Smooth muscle cell (in vitro differentiated cells): ENCODE data around the gene KCNMA1. TPM values are rescaled to one million over a fixed set of nuclear protein-coding genes. Genes with fewer than 3 reads are reported as not detected.

Source experiments
- DNase-seq: peaks from one replicate; lab custom pipeline; 2025; ENCODE audit not compliant: unreplicated experiment; lab: John Stamatoyannopoulos, UW
- H2AFZ ChIP-seq: fragments of 200-600 bp; sonication (generic); 2 replicates; pipeline ENCODE4 v1.6.0; 2016; ENCODE audit warnings: antibody characterized with exemption, low read depth, mild to moderate bottlenecking
- H3F3A ChIP-seq: fragments of 200-600 bp; sonication (generic); 2 replicates; pipeline ENCODE4 v1.6.0; 2017; ENCODE audit warnings: antibody characterized with exemption, low read depth
- H3K27ac ChIP-seq: fragments of 200-600 bp; sonication (generic); 2 replicates; pipeline ENCODE4 v1.5.1; 2016; ENCODE audit warnings: low read depth, mild to moderate bottlenecking
- H3K27me3 ChIP-seq: fragments of 200-600 bp; sonication (generic); 2 replicates; pipeline ENCODE4 v1.6.1; 2016; ENCODE audit warnings: low read depth, mild to moderate bottlenecking
- H3K36me3 ChIP-seq: fragments of 200-600 bp; sonication (generic); 2 replicates; pipeline ENCODE4 v1.5.1; 2016; ENCODE audit warnings: low read depth
- H3K4me1 ChIP-seq: fragments of 200-600 bp; sonication (generic); 2 replicates; pipeline ENCODE4 v1.5.1; 2016; ENCODE audit warnings: low read depth
- H3K4me2 ChIP-seq: fragments of 200-600 bp; sonication (generic); 2 replicates; pipeline ENCODE4 v1.6.0; 2016; ENCODE audit warnings: mild to moderate bottlenecking
- H3K4me3 ChIP-seq: fragments of 200-600 bp; sonication (generic); 2 replicates; pipeline ENCODE4 v1.5.1; 2016; ENCODE audit warnings: mild to moderate bottlenecking
- H3K79me2 ChIP-seq: fragments of 200-600 bp; sonication (generic); 2 replicates; pipeline ENCODE4 v1.6.0; 2016; ENCODE audit warnings: low read depth, mild to moderate bottlenecking
- H3K9ac ChIP-seq: fragments of 200-600 bp; sonication (generic); 2 replicates; pipeline ENCODE4 v1.6.0; 2016; ENCODE audit warnings: low read depth
- H3K9me3 ChIP-seq: fragments of 200-600 bp; sonication (generic); replicated peaks from 2 replicates; pipeline ENCODE4 v1.5.1; 2016; ENCODE audit warnings: low read depth
- H4K20me1 ChIP-seq: fragments of 200-600 bp; sonication (generic); 2 replicates; pipeline ENCODE4 v1.6.0; 2016; ENCODE audit warnings: low read depth
- CTCF ChIP-seq: fragments of 200-600 bp; sonication (generic); IDR thresholded peaks from 2 replicates; pipeline ENCODE4 v1.5.1; 2017; ENCODE audit warnings: borderline replicate concordance, mild to moderate bottlenecking, antibody characterized with exemption; ENCODE audit not compliant: insufficient read depth, poor library complexity, severe bottlenecking
- WGBS: methylation state at CpG from one replicate; pipeline ENCODE4 v1.1.7; 2016; ENCODE audit warnings: low lambda C conversion rate; 5-methylcytosine and 5-hydroxymethylcytosine counted together
- polyA plus RNA-seq: library from polyadenylated mRNA; unstranded; fragments of >200 nt; fragmentation: Nextera tagmentation; extraction: Ambion mirVana; gene quantifications from 2 replicates; pipeline ENCODE4 v1.2.1, GENCODE V29; 2016
- total RNA-seq: library from RNA; depleted of rRNA; stranded (reverse); fragments of >200 nt; gene quantifications from 2 replicates; pipeline ENCODE4 v1.2.3, GENCODE V29; 2014

Gene KCNMA1
- total and polyA plus RNA-seq, 2 experiments from 2014 or later = 9.1 to 23.4 TPM

- H3K4me2 ChIP-seq = no peak overlapping the region
- no peak overlapping the region for H3K27ac ChIP-seq
- no peak for TF ChIP-seq CTCF
- no peak for DNase-seq
- H3K27me3 ChIP-seq = no peaks in the 10 kb centered on the region
- no peaks in the 10 kb centered on the region for H3K79me2 ChIP-seq
- no peak overlapping the region for H3K9ac ChIP-seq
- no peak overlapping the region for H2AFZ ChIP-seq
- H3K36me3 ChIP-seq = no peaks in the 10 kb centered on the region
- no peaks in the 10 kb centered on the region for H3F3A ChIP-seq
- H3K4me1 ChIP-seq = peaks cover 4% of the 10 kb centered on the region
- WGBS = 60% methylated on average over 7 of the region's 7 CpGs
- no peak overlapping the region for H3K4me3 ChIP-seq
- no peaks in the 10 kb centered on the region for H3K9me3 ChIP-seq
- H4K20me1 ChIP-seq = no peaks in the 10 kb centered on the region
These were observed 554.9 kb downstream of the KCNMA1 start for GRCh38 chr10:77082601-77083252.

- TF ChIP-seq CTCF = no peak
- no peak overlapping the region for H2AFZ ChIP-seq
- H3K27me3 ChIP-seq = no peaks in the 10 kb centered on the region
These were observed 556.1 kb downstream of the KCNMA1 start for GRCh38 chr10:77081481-77081891.

GRCh38 chr10:77080361-77081027, 557.1 kb downstream of the KCNMA1 start:
- Histone ChIP-seq H3K9ac (no peak overlapping the region), H3K4me3 (no peak overlapping the region), H4K20me1 (no peaks in the 10 kb centered on the region), H3K27ac (no peak overlapping the region), H3F3A (no peaks in the 10 kb centered on the region), H2AFZ (no peak overlapping the region), H3K36me3 (no peaks in the 10 kb centered on the region), H3K9me3 (no peaks in the 10 kb centered on the region), H3K4me2 (no peak overlapping the region), H3K79me2 (no peaks in the 10 kb centered on the region), H3K27me3 (no peaks in the 10 kb centered on the region), H3K4me1 (peaks cover 4% of the 10 kb centered on the region)
- no peak for DNase-seq
- no peak for TF ChIP-seq CTCF
- 92% methylated on average over 6 of the region's 6 CpGs for WGBS

More at GRCh38 chr10:77081481-77081891, 556.1 kb downstream of the KCNMA1 start:
- Histone ChIP-seq H3K9me3 (no peaks in the 10 kb centered on the region), H3K36me3 (no peaks in the 10 kb centered on the region), H3F3A (no peaks in the 10 kb centered on the region), H3K9ac (no peak overlapping the region), H3K27ac (no peak overlapping the region), H3K4me1 (peaks cover 4% of the 10 kb centered on the region), H3K79me2 (no peaks in the 10 kb centered on the region), H3K4me3 (no peak overlapping the region), H3K4me2 (no peak overlapping the region), H4K20me1 (no peaks in the 10 kb centered on the region)
- WGBS = 33% methylated on average over 7 of the region's 7 CpGs
- DNase-seq = no peak
